Neural cell (in vitro differentiated cells): ENCODE data around the gene MPHOSPH9. TPM values are rescaled to one million over a fixed set of nuclear protein-coding genes. Genes with fewer than 3 reads are reported as not detected.

ENCODE experiments used
- H2AFZ ChIP-seq: fragments of 200-600, 300-800 bp; sonication (generic), shearing (Covaris generic); 2 replicates; pipeline ENCODE4 v1.6.0; 2014; ENCODE audit warnings: low read depth, mild to moderate bottlenecking, antibody characterized with exemption, low read length, moderate library complexity
- H3F3A ChIP-seq: fragments of 200-600 bp; shearing (Covaris generic); 2 replicates; pipeline ENCODE4 v1.6.1; 2016; ENCODE audit warnings: mild to moderate bottlenecking, moderate library complexity, mixed read lengths, antibody characterized with exemption, low read length; ENCODE audit not compliant: insufficient read depth, poor library complexity, severe bottlenecking
- H3K27ac ChIP-seq: fragments of 200-600, 300-800 bp; sonication (generic), shearing (Covaris generic); 2 replicates; pipeline ENCODE4 v1.5.1; 2014; ENCODE audit warnings: mild to moderate bottlenecking, low read length, moderate library complexity
- H3K27me3 ChIP-seq: fragments of 300-800, 200-600 bp; sonication (generic), shearing (Covaris generic); 2 replicates; pipeline ENCODE4 v1.6.0; 2014; ENCODE audit warnings: mild to moderate bottlenecking, low read depth, low read length, moderate library complexity; ENCODE audit not compliant: insufficient read depth
- H3K36me3 ChIP-seq: fragments of 300-800, 200-600 bp; sonication (generic), shearing (Covaris generic); 2 replicates; pipeline ENCODE4 v1.5.1; 2014; ENCODE audit warnings: mild to moderate bottlenecking, antibody characterized with exemption, low read length, moderate library complexity; ENCODE audit not compliant: insufficient read depth
- H3K4me2 ChIP-seq: fragments of 300-800, 200-600 bp; sonication (generic), shearing (Covaris generic); 2 replicates; pipeline ENCODE4 v1.6.0; 2014; ENCODE audit warnings: mild to moderate bottlenecking, low read length
- H3K4me3 ChIP-seq: fragments of 300-800, 200-600 bp; sonication (generic), shearing (Covaris generic); 2 replicates; pipeline ENCODE4 v1.5.1; 2014; ENCODE audit warnings: mild to moderate bottlenecking, low read length, moderate library complexity
- H3K79me2 ChIP-seq: fragments of 200-600 bp; shearing (Covaris generic); replicated peaks from 2 replicates; pipeline ENCODE4 v1.6.0; 2014; ENCODE audit warnings: mild to moderate bottlenecking, low read length, moderate library complexity; ENCODE audit not compliant: insufficient read depth
- H3K9ac ChIP-seq: fragments of 300-800, 200-600 bp; sonication (generic), shearing (Covaris generic); 2 replicates; pipeline ENCODE4 v1.6.1; 2016; ENCODE audit warnings: mild to moderate bottlenecking, low read length, mixed read lengths
- H3K9me2 ChIP-seq: fragments of 200-600 bp; shearing (Covaris generic); 2 replicates; pipeline ENCODE4 v1.6.1; 2016; ENCODE audit warnings: mild to moderate bottlenecking, low read length, mixed read lengths; ENCODE audit not compliant: insufficient read depth
- H3K9me3 ChIP-seq: fragments of 200-600, 300-800 bp; sonication (generic), shearing (Covaris generic); 2 replicates; pipeline ENCODE4 v1.6.1; 2016; ENCODE audit warnings: mild to moderate bottlenecking, mixed run types, low read length, moderate library complexity, mixed read lengths
- H4K20me1 ChIP-seq: fragments of 200-600 bp; shearing (Covaris generic); 2 replicates; pipeline ENCODE4 v1.6.1; 2016; ENCODE audit warnings: mild to moderate bottlenecking, mixed run types; ENCODE audit not compliant: insufficient read depth
- CTCF ChIP-seq: fragments of 450-650 bp; IDR thresholded peaks from 2 replicates; pipeline ENCODE4 v1.5.1; 2014; ENCODE audit warnings: antibody characterized with exemption, mild to moderate bottlenecking, moderate library complexity; ENCODE audit not compliant: poor library complexity, severe bottlenecking
- EP300 ChIP-seq: fragments of 450-650 bp; conservative IDR thresholded peaks from 2 replicates; pipeline ENCODE4 v1.6.1; 2014; ENCODE audit warnings: antibody characterized with exemption, mild to moderate bottlenecking, moderate library complexity; ENCODE audit not compliant: poor library complexity, severe bottlenecking
- EZH2 ChIP-seq: fragments of 200-600, 300-800 bp; shearing (Covaris generic), sonication (generic); IDR thresholded peaks from 2 replicates; pipeline ENCODE4 v1.6.1; 2014; ENCODE audit warnings: antibody characterized with exemption, low read length, borderline replicate concordance, mild to moderate bottlenecking; ENCODE audit not compliant: insufficient read depth, poor library complexity, severe bottlenecking
- MXI1 ChIP-seq: fragments of 450-650 bp; conservative IDR thresholded peaks from 2 replicates; pipeline ENCODE4 v1.6.1; 2014; ENCODE audit warnings: antibody characterized with exemption, mild to moderate bottlenecking; ENCODE audit not compliant: poor library complexity, severe bottlenecking
- POLR2AphosphoS5 ChIP-seq: IDR thresholded peaks from 2 replicates; pipeline ENCODE4 v1.6.1; 2012
- RAD21 ChIP-seq: fragments of 450-650 bp; conservative IDR thresholded peaks from 2 replicates; pipeline ENCODE4 v1.6.1; 2014; ENCODE audit warnings: antibody characterized with exemption, mild to moderate bottlenecking, moderate library complexity
- REST ChIP-seq: IDR thresholded peaks from 2 replicates; pipeline ENCODE4 v1.6.1; 2012; ENCODE audit warnings: borderline replicate concordance
- SMC3 ChIP-seq: fragments of 450-650 bp; conservative IDR thresholded peaks from 2 replicates; pipeline ENCODE4 v1.6.1; 2014; ENCODE audit warnings: antibody characterized with exemption, mild to moderate bottlenecking, moderate library complexity; ENCODE audit not compliant: poor library complexity
- TAF1 ChIP-seq: IDR thresholded peaks from 2 replicates; pipeline ENCODE4 v1.6.1; 2012; ENCODE audit warnings: low read depth
- polyA plus RNA-seq: library from polyadenylated mRNA; depleted of rRNA; stranded (reverse); fragments of >200 nt; gene quantifications from 2 replicates; pipeline ENCODE4 v1.2.3, GENCODE V29; 2014

The MPHOSPH9 gene
- polyA plus RNA-seq, 1 donor from 2014 or later, result 59.1 TPM

- TF ChIP-seq EZH2 (no peak), CTCF (no peak), POLR2AphosphoS5 (no peak), RAD21 (no peak), TAF1 (no peak), MXI1 (no peak), REST (no peak), EP300 (no peak), SMC3 (no peak)
- no peaks in the 10 kb centered on the region for H4K20me1 ChIP-seq
- no peak overlapping the region for H2AFZ ChIP-seq
- no peak overlapping the region for H3K4me3 ChIP-seq
- no peaks in the 10 kb centered on the region for H3K27me3 ChIP-seq
- H3K9ac ChIP-seq, result no peak overlapping the region
- H3F3A ChIP-seq, result no peaks in the 10 kb centered on the region
- no peaks in the 10 kb centered on the region for H3K79me2 ChIP-seq
- H3K9me3 ChIP-seq, result no peaks in the 10 kb centered on the region
- no peaks in the 10 kb centered on the region for H3K9me2 ChIP-seq
- no peaks in the 10 kb centered on the region for H3K36me3 ChIP-seq
- no peak overlapping the region for H3K27ac ChIP-seq
- no peak overlapping the region for H3K4me2 ChIP-seq
Measured at GRCh38 chr12:123109319-123109772, 123.6 kb downstream of the MPHOSPH9 start.

- H3K27me3 ChIP-seq, result no peaks in the 10 kb centered on the region
- H3K9me3 ChIP-seq, result no peaks in the 10 kb centered on the region
- H4K20me1 ChIP-seq, result no peaks in the 10 kb centered on the region
- H3K36me3 ChIP-seq, result no peaks in the 10 kb centered on the region
- no peaks in the 10 kb centered on the region for H3K9me2 ChIP-seq
- H3F3A ChIP-seq, result no peaks in the 10 kb centered on the region
- no peaks in the 10 kb centered on the region for H3K79me2 ChIP-seq
- H3K4me3 ChIP-seq, result no peak overlapping the region
- no peak overlapping the region for H3K4me2 ChIP-seq
- no peak overlapping the region for H2AFZ ChIP-seq
- TF ChIP-seq RAD21 (no peak), EP300 (no peak), EZH2 (no peak), TAF1 (no peak), SMC3 (no peak), POLR2AphosphoS5 (no peak), MXI1 (no peak), REST (no peak), CTCF (no peak)
- H3K9ac ChIP-seq, result no peak overlapping the region
- no peak overlapping the region for H3K27ac ChIP-seq
Measured at GRCh38 chr12:123108682-123109066, 124.3 kb downstream of the MPHOSPH9 start.
